Heart right ventricle (tissue), 16 donors: ENCODE data around the gene POLDIP3. TPM values are rescaled to one million over a fixed set of nuclear protein-coding genes. Genes with fewer than 3 reads are reported as not detected.
A peak's percentile ranks its signal among the peaks of the same experiment; 100 is the strongest.

ENCODE experiments used
- ATAC-seq, 8 donors: fragments of 200-7000 bp; cut with Tn5 transposase; one replicate each; pipeline ENCODE4 v1.9.1; 2020; ENCODE audit warnings: mild to moderate bottlenecking in 8 of 8, moderate library complexity in 8 of 8, moderate number of reproducible peaks in 1 of 8
- DNase-seq, 2 donors: peaks; one replicate each; pipeline ENCODE4 v3.0.0-alpha.2; 2020
- H3K27ac ChIP-seq, 10 donors: fragments of 200-600 bp; sonication (generic) in 2 of 10; one replicate each; pipeline versions ENCODE4 v1.5.0 to v1.8.0; 2020 to 2022; ENCODE audit warnings: mild to moderate bottlenecking in 3 of 10
- H3K27me3 ChIP-seq, 7 donors: fragments of 200-600 bp; one replicate each; pipeline ENCODE4 v1.8.0; 2021 to 2022; ENCODE audit warnings: mild to moderate bottlenecking in 2 of 7
- H3K36me3 ChIP-seq, 9 donors: fragments of 200-600 bp; sonication (generic) in 1 of 9; one replicate each; pipeline versions ENCODE4 v1.5.0 to v1.8.0; 2020 to 2022; ENCODE audit warnings: mild to moderate bottlenecking in 2 of 9
- H3K4me1 ChIP-seq, 9 donors: fragments of 200-600 bp; sonication (generic) in 1 of 9; one replicate each; pipeline versions ENCODE4 v1.5.0 to v1.8.0; 2020 to 2022; ENCODE audit warnings: mild to moderate bottlenecking in 4 of 9
- H3K4me3 ChIP-seq, 10 donors: fragments of 200-600 bp; sonication (generic) in 2 of 10; one replicate each; pipeline versions ENCODE4 v1.5.0 to v1.8.0; 2020 to 2022; ENCODE audit warnings: mild to moderate bottlenecking in 7 of 10, moderate library complexity in 2 of 10
- H3K9me3 ChIP-seq, 11 donors: fragments of 200-600 bp in 10 of 11; sonication (generic) in 2 of 11; one replicate each; pipeline versions ENCODE4 v1.5.0 to v1.8.0; 2013 to 2022; ENCODE audit warnings: mild to moderate bottlenecking in 2 of 11, control low read depth in 1 of 11, moderate library complexity in 1 of 11
- CTCF ChIP-seq, 9 donors: fragments of 200-600 bp; sonication (generic) in 2 of 9; IDR thresholded peaks; one replicate each; pipeline versions ENCODE4 v1.5.0 to v1.8.0; 2021 to 2022; ENCODE audit warnings: antibody characterized with exemption in 9 of 9, mild to moderate bottlenecking in 5 of 9, moderate library complexity in 1 of 9
- WGBS, 2 donors: extraction: QIAGEN DNeasy Blood & Tissue Kit; methylation state at CpG; one replicate each; pipeline ENCODE4 v1.1.7; 2013; ENCODE audit warnings: inconsistent platforms in 1 of 2; 5-methylcytosine and 5-hydroxymethylcytosine counted together
- intact Hi-C, 10 donors: fragments of 100-400 bp; cut with DNase I; formaldehyde crosslinking; loops; one replicate each; pipeline versions ENCODE4 v1.11.1 to v1.14.2; 2022
- polyA plus RNA-seq, 2 donors: library from polyadenylated mRNA; stranded (reverse); fragments of 200-250 nt; gene quantifications; one replicate each; pipeline ENCODE4 v1.2.3, GENCODE V29; 2013
- total RNA-seq, 10 donors: library from RNA; stranded (reverse); fragmentation: NEBNext Ultra II Directional in 3 of 10; extraction: Animal tissue kit (Norgen Biotek cat#: 25700) in 3 of 10; gene quantifications; one replicate each; pipeline versions ENCODE4 v1.2.1 to v1.2.4, GENCODE V29; 2021 to 2023
- donor health status: Arrhythmogenic right ventricular cardiomyopathy.
- donor health status: ischemic (EF 13 %, LVEDD 7.1; RV severe dilation, severe dysfunction).
- donor health status: healthy with polysubstance abuse.
- donor health status: DM: no; HTN: yes; CAD: no.
- donor health status: DM: no; HTN: no; CAD: no.
- donor health status: ischemic (EF 25% LVEDD 6.9; RV normal size, moderate dysfunction).
- donor health status: ischemic (EF 25% LVEDD 5.7; RV mildly dilated, moderate dysfunction).
- donor health status: healthy.
- donor health status: DM: yes; HTN: yes; CAD: no.
- donor health status: Ischemic cardiomyopathy.
- donor health status: ischemic (EF 35%, LVEDD 5.7; RV mildly dilated, moderate dysfunction).
- donor health status: nonischemic (EF 11% LVEDD 7.7; RV severe dilation, severe dysfunction).
- donor health status: DM: yes; HTN: yes; CAD: no.
- donor health status: PGD.
- donor health status: ischemic (EF 29% LVEDD 5.4; RV normal size, mild dysfunction).
- donor health status: nonischemic (EF 23%, LVEDD 6.1; RV moderate dilation, normal function).

POLDIP3 gene
- total and polyA plus RNA-seq, 12 donors: 11.9 to 42.6 (median 32.5) TPM

GRCh38 chr22:42635531-42635930 lies 20.8 kb upstream of the POLDIP3 start:
- Histone ChIP-seq H3K4me1 (peaks cover 12 to 69% (median 23%) of the 10 kb centered on the region in 9 donors), H3K36me3 (peaks cover 0 to 71% (median 58%) of the 10 kb centered on the region in 9 donors), H3K4me3 (no peak overlapping the region), H3K27me3 (no peaks in the 10 kb centered on the region), H3K27ac (peak overlapping the region; percentile 36 to 88 (median 74)), H3K9me3 (no peaks in the 10 kb centered on the region)
- 47 to 58% methylated on average over 3 of the region's 3 CpGs for WGBS, 2 donors
- ATAC-seq (peak; percentile 68 to 97 (median 90)), DNase-seq (peak; percentile 60 to 71)
- intact Hi-C loops: no loop called here
- no peak for TF ChIP-seq CTCF (IDR thresholded peaks at IDR 0.05)

GRCh38 chr22:42633013-42633412 lies 18.3 kb upstream of the POLDIP3 start:
- ATAC-seq (no peak), DNase-seq (no peak)
- no peaks in the 10 kb centered on the region for H3K27me3 ChIP-seq
- no peak for TF ChIP-seq CTCF (IDR thresholded peaks at IDR 0.05)
- no peak overlapping the region for H3K27ac ChIP-seq
- 89 to 93% methylated on average over 9 of the region's 9 CpGs for WGBS, 2 donors
- peaks cover 12 to 52% (median 16%) of the 10 kb centered on the region in 9 donors for H3K4me1 ChIP-seq
- no peak overlapping the region for H3K4me3 ChIP-seq
- intact Hi-C loops: no loop called here
- no peaks in the 10 kb centered on the region for H3K9me3 ChIP-seq
- H3K36me3 ChIP-seq: peaks cover 0 to 96% (median 81%) of the 10 kb centered on the region in 9 donors

- TF ChIP-seq CTCF (IDR thresholded peaks at IDR 0.05): peak in 6 of 9 donors; percentile 16 to 45 (median 27)
- Histone ChIP-seq H3K27me3 (no peaks in the 10 kb centered on the region), H3K9me3 (no peaks in the 10 kb centered on the region), H3K36me3 (peaks cover 3 to 99% (median 90%) of the 10 kb centered on the region in 9 donors), H3K27ac (peak overlapping the region in 2 of 10 donors; percentile 20 to 31), H3K4me3 (no peak overlapping the region), H3K4me1 (peaks cover 12 to 44% (median 12%) of the 10 kb centered on the region in 9 donors)
- DNase-seq (no peak), ATAC-seq (peak in 1 of 8 donors; percentile 6)
- intact Hi-C loops: no loop called here
- 77 to 79% methylated on average over 13 of the region's 13 CpGs for whole genome bisulfite sequencing, 2 donors
Measured at GRCh38 chr22:42632096-42632495, 17.4 kb upstream of the POLDIP3 start.

GRCh38 chr22:42630901-42631602 lies 16.4 kb upstream of the POLDIP3 start:
- Histone ChIP-seq H3K4me1 (peaks cover 9 to 33% (median 11%) of the 10 kb centered on the region in 9 donors), H3K27me3 (no peaks in the 10 kb centered on the region), H3K36me3 (peaks cover 6 to 100% (median 93%) of the 10 kb centered on the region in 9 donors), H3K4me3 (no peak overlapping the region), H3K27ac (peak overlapping the region in 1 of 10 donors; percentile 31), H3K9me3 (no peaks in the 10 kb centered on the region)
- intact Hi-C loops: no loop called here
- TF ChIP-seq CTCF (IDR thresholded peaks at IDR 0.05): no peak
- WGBS, 2 donors: 84 to 87% methylated on average over 28 of the region's 28 CpGs
- ATAC-seq (no peak), DNase-seq (no peak)
